ENCODE measurements around the gene TSPAN33. TPM values are rescaled to one million over a fixed set of nuclear protein-coding genes. Genes with fewer than 3 reads are reported as not detected.

Gene TSPAN33
- total RNA-seq, 1 donor from 2014 or later: 20.8 TPM

GRCh38 chr7:129136887-129137642 lies 7.4 kb upstream of the TSPAN33 start:
- no peak for DNase-seq

GRCh38 chr7:129143724-129144094 lies 798 bp upstream of the TSPAN33 start:
- no peak for DNase-seq

- DNase-seq: no peak
Observed at GRCh38 chr7:129144834-129145668, 544 bp downstream of the TSPAN33 start.

- DNase-seq: peak; percentile 72
Observed at GRCh38 chr7:129146237-129146979, 1.9 kb downstream of the TSPAN33 start.

- DNase-seq: no peak
Observed at GRCh38 chr7:129147731-129148130, 3.2 kb downstream of the TSPAN33 start.

- DNase-seq: no peak
Observed at GRCh38 chr7:129149511-129149910, 5.0 kb downstream of the TSPAN33 start.

GRCh38 chr7:129150199-129150996 lies 5.9 kb downstream of the TSPAN33 start:
- peak; percentile 68 for DNase-seq

- DNase-seq: no peak
Observed at GRCh38 chr7:129157651-129158050, 13.1 kb downstream of the TSPAN33 start.

- no peak for DNase-seq
Observed at GRCh38 chr7:129159539-129159938, 15.0 kb downstream of the TSPAN33 start.

- peak; percentile 65 for DNase-seq
Observed at GRCh38 chr7:129160161-129160905, 15.8 kb downstream of the TSPAN33 start.

GRCh38 chr7:129161524-129162225 lies 17.2 kb downstream of the TSPAN33 start:
- no peak for DNase-seq

- no peak for DNase-seq
Observed at GRCh38 chr7:129162732-129163131, 18.2 kb downstream of the TSPAN33 start.

- DNase-seq: peak; percentile 83
Observed at GRCh38 chr7:129163875-129164544, 19.5 kb downstream of the TSPAN33 start.

GRCh38 chr7:129166745-129167144 lies 22.2 kb downstream of the TSPAN33 start:
- DNase-seq: no peak

- DNase-seq: no peak
Observed at GRCh38 chr7:129167817-129168216, 23.3 kb downstream of the TSPAN33 start.

- peak; percentile 72 for DNase-seq
Observed at GRCh38 chr7:129168231-129169021, 23.9 kb downstream of the TSPAN33 start.

GRCh38 chr7:129169171-129169671 lies 24.7 kb downstream of the TSPAN33 start:
- peak; percentile 75 for DNase-seq

GRCh38 chr7:129169686-129170440 lies 25.4 kb downstream of the TSPAN33 start:
- peak; percentile 40 for DNase-seq
